NCI-H128 (cell line): ENCODE data around the gene CACFD1.

Experiments
- DNase-seq: peaks from one replicate; lab custom pipeline; 2025; ENCODE audit not compliant: unreplicated experiment; lab: John Stamatoyannopoulos, UW

CACFD1 gene

DNA sequence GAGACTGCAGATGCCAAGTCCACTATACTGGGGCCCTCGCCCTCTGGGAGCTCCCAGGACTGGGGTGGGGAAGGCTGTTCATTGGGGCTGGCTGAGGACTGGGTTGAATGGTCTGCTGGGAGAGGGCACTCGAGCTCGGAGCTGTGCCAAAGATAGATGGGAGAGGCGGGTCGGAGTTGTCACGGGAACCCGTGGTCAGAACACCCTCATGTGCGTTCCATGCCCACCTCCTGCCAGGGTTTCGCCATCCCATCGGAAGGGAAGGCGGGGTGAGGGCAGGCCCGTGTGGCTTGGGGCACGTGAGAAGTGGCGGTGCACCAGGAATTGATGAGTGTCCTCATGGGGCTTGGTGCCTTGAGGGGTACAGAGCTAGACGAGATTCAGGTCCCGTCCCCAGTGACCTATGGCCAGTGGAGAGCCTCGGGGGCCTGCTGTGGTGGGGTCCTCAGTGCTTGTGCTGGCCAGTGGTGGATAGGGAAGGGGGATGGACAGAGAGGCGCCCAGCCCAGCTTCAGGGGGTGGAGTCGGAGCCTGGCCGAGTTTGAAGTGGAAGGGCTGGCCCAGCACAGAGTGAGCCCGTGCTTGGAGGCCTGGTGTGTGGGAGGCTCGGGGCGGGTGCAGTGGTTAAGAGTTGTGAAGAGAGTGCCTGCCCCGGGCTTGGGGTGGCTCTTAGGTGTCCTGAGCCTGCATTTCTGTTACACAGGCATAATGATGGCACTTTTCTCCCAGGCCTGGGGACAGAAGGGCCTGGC, 4.3 kb downstream of the CACFD1 start:
- no peak for DNase-seq

DNA sequence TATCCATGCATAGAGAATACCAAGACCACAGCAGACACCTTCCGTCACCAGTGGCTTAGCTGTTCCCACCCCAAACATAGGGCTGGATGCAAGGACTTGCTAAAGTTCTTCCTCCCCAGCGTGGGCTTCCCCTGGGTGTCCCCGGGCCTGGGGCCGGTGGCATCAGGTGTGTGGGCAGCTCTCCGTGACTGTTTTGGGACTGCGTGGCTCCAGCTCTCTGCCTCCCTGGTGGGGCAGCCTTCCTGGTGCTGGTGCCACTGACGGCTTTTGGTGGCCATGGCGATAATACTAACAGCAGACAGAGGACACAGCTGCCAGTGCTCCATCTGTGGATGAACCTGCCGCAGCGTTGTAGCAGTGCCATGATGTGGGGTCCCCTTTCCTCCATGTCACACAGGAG, 4.9 kb downstream of the CACFD1 start:
- no peak for DNase-seq

DNA sequence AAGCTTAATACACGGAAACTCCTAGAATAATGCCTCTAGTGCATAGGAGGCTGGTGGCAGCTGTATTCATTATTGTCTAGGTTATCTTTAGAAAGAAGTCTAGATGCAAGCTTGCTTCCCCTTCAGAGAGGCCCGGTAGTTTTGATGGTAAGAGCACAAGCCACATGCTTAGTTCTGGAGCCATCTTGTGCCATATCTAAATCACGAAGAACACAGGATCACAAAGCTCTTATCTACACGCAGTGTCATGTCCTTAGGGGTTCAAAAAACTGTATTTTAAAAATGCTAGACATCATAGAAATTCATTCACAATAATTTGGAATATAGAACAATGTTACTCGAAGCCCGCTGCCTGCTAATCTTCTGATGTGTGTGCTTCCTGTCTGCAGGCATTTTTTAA, 6.2 kb downstream of the CACFD1 start:
- no peak for DNase-seq

DNA sequence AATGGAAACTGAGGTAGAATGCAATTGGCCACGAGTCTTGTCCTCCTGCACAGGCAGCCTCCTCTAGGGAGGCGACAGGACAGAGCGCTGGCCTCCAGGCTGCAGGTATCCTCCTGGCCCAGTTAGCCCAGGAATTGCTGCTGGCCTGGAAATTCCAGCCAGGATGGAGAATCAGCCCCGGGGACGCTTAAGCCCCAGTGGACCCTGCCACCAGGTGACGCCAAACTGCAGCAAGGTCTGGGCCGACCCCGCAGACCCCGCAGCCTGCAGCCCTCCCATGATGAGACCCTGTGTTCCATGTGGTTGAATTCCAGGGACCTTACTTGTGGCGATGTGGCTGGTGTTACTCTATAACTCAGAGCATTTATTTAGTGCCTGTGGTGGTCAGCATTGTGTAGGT, 7.3 kb downstream of the CACFD1 start:
- no peak for DNase-seq

DNA sequence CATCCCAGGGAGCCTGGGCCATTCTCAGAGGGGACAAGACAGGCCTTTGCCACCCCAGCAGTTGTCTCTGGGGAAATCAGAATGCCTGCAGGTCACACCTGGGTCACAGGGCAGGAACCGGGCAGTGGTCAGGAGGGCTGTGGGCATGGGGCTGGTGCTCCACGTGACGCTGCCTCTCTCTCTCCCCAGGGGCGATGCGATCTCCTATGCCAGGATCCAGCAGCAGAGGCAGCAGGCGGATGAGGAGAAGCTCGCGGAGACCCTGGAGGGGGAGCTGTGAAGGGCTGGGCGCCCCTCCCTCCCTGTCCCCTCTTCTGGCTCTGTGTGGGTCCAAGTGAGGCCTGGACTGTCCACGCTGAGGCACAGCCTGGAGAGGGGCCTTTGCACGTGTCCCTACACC, 8.6 kb downstream of the CACFD1 start:
- DNase-seq, result no peak

DNA sequence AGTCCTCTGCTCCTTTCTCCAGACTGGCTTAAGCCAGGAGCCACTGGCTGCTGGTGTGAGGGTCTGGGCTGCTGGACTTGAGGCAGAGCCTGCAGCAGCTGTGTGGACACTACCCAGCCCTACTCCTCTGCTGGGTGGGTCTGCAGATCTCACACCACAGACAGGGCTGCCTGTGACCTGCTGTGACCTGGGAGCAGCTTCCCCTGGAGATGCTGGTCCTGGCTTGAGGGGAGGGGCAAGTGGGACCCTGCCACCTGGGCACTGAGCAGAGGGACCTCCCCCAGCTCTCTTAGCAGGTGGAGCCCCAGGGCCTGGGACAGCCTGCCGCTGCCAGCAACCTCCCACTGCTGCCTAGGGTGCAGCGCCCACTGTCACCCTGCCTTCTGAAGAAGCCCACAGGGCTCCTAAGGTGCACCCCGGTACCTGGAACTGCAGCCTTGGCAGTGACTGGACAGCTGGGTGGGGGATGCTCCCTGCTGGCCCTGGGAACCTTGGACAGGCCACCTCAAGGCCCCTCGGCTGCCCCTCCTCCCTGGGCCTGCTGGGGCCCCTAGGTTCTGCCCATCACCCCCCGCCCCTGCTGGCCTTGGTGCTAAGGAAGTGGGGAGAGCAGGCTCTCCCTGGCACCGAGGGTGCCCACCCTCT, 9.1 kb downstream of the CACFD1 start:
- no peak for DNase-seq

DNA sequence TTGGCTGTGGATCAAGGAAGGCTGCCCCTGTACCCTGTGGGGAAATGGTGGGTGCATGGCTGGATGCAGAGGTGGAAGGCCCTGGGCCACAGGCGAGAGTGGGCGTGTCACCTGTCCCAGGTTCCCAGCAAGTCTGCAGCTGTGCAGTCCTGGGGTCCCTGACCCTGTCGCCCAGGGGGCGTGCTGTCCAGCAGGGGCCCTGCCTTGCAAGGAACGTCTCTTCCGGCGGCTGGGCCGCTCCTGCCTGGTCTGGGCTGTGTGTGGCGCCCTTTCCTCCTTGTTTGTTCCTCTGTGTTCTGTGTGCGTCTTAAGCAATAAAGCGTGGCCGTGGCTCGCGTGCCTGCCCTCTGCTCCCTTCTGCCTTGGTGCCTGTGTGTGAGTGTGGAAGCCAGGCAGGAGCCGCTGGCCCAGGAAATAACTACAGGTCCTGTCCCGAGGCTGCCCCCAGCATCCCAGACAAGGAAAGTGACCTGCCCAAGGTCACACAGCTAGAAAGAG, 10.7 kb downstream of the CACFD1 start:
- no peak for DNase-seq

DNA sequence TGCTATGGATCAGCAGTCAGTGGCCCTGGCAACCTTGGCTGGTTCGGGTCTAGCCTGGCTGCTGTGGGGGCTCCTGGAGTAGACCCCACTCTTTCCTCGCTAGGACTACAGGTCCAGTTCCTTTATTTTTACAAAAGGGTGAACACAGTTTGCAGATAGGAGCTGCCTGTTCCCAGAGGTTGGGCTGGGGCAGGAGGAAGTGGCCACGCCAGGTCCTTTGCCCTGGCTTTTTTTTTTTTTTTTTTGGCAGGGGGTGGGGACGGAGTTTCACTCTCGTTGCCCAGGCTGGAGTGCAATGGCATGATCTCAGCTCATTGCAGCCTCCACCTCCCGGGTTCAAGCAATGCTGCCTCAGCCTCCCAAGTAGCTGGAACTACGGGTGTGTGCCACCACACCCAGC, 11.2 kb downstream of the CACFD1 start:
- DNase-seq, result no peak

DNA sequence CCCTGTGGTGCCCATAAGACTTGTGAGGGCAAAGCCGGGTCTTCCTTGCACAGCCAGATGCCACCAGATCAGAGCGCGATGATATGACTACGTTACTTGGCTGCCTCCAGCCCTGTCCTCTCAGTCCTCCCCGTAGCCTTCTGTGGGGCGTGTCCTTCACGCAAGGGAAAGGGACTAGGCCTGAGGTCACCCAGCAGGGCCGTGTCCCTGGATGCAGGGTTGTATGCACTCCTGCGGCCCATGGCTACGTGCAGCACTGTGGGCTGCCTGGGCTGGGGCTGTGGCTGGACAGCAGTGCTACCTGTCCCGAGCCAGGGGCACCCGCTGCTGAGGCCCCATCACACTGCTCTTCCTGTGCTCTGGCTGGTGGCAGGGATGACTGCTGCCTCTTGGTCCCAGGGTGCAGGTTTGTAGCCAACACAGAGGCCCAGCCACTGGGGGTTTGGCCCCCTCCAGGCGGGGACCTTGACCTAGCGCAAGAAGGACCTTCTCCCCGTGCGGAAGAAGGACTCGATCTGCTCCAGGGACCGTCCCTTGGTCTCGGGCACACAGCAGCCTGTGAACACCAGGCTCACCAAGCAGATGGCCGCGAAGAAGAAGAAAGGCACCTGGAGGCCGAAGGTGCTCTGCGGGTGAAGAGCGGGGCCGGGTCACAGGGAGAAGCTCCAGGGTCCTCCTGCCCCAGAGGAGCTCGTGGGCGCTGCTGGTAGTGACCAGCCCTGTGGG, 11.9 kb downstream of the CACFD1 start:
- no peak for DNase-seq

DNA sequence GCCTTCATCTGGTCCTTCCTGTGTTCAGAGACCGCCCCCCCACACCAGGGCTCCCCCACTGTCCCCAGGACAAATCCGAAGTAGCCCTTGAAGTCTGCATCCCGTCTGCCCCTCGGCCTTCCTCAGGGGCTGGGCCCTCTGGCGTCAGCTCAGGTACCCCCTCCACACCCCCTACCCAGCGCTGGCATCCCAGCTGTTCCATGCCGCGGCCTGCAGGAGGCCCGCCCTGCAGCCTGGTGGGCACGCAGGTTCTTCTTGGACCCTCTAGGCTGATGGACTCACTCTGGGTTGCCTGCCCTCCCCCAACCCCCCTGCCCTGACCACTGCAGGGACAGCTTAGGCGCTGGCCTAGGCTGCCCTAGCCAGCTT, 12.5 kb downstream of the CACFD1 start:
- no peak for DNase-seq

DNA sequence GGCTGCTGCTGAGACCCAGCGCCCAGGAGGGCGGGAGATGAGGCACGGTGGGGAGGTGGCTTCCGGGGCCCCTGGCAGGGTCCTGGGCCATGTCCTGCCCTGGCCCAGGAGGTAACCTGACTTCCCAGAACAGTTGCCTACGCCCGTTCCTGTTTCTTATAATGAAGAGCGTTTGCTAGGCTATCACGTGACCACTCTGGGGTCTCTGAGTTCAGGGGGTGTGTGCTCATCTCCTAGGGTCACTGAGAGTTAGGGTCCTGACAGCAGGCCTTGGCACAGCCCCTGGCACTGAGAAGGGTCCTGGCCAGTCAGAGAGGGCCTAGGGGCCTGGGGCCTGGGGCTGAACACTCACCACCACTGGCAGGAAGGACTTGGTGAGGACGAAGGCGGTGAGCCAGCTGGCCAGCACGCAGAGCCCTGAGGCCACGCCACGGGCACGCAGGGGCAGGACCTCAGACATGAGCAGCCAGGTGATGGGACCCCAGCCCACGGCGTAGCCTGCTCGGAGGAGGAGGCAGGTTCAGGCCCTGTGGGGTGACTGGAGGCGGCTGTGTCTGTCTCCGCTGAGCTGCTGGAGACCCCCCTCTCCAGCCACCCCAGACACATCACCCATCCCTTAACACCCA, 13.1 kb downstream of the CACFD1 start:
- DNase-seq, result no peak

DNA sequence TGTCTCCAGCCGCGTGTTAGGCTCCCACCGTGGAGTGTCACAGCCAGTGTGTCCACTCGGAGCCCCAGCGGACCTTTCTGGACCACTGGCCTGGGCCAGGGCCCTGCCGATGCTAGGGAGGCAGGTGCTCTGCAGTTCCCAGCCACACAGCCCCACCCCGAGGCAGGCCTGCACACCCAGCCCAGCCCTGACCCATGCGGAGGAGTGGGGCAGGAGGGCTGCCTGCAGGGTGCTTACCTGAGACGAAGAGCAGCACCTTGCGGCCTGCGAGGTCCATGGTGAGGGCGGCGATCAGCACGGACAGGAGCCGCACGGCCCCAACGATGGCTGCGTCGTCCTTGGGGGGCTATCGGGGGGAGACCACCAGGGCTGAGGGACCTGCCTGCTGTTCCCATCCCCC, 14.0 kb downstream of the CACFD1 start:
- no peak for DNase-seq

DNA sequence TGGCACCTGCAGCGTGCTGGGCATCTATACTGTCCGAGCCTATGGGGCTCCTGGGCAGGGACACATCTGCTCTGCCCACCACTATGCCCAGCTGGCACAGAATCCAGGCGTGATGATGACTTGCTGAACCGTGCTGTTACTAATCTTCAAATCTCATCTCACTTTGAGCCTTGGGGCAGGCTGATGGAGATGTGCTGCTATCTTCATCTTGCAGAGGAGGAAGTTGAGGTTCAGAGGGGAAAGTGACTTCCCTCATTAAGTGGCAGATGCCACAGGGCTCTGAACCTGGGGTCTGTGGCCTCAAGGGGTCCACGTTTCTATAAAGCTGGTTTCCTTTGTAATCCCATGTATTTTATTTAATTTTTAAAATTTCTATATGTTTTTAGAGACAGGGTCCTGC, 14.4 kb downstream of the CACFD1 start:
- no peak for DNase-seq

DNA sequence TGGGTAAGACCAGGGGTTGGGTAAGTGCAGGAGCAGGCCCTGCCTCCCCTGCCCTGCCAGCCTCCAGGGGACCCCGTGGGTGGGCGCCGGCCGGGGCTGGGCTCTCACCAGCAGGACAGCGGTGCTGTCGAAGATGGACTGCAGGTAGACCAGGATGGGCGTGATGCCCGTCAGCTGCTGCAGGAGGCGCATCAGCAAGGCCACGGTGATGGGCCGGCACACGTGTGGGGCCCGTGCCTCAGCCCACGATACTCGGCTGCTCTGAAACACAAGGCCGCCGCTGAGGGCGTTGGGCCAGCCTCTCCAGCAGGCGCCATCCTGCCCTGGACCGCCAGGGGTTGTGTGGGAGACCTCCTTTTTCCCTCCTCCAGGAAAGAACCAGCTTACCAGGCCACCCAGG, 15.1 kb downstream of the CACFD1 start:
- DNase-seq, result no peak

DNA sequence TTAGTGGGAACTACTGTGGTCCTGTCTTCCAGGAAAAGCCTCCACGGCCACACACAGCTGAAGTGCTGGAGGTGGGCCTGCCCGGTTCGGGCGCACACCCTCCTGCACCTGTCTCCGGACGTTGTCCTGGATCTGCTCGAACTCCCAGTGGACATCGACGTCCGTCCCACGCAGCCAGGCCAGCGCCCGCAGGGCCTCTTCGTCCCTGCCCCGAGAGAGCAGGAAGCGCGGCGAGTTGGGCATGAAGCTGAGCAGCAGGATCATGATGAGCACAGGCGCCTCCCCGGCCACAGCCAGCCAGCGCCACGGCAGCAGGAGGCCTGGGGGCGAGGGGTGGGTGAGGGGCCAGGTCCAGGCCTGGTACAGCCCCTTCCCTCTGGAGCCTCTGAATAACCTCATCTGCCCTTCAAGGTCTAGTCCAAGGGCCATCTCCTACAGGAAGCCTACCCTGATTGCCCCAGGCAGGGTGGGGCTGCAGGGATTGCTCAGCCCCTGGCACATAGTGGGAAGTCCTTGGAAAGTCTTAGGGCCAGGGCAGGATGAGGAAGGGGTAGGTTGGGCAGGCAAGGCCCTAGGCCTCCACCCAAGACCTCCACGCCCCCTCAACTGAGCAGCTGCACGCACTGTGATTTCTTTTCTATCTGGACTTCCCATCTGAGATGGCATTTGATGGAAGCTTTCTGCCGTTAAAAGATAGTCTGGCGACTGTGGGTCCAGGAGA, 15.7 kb downstream of the CACFD1 start:
- DNase-seq, result no peak

DNA sequence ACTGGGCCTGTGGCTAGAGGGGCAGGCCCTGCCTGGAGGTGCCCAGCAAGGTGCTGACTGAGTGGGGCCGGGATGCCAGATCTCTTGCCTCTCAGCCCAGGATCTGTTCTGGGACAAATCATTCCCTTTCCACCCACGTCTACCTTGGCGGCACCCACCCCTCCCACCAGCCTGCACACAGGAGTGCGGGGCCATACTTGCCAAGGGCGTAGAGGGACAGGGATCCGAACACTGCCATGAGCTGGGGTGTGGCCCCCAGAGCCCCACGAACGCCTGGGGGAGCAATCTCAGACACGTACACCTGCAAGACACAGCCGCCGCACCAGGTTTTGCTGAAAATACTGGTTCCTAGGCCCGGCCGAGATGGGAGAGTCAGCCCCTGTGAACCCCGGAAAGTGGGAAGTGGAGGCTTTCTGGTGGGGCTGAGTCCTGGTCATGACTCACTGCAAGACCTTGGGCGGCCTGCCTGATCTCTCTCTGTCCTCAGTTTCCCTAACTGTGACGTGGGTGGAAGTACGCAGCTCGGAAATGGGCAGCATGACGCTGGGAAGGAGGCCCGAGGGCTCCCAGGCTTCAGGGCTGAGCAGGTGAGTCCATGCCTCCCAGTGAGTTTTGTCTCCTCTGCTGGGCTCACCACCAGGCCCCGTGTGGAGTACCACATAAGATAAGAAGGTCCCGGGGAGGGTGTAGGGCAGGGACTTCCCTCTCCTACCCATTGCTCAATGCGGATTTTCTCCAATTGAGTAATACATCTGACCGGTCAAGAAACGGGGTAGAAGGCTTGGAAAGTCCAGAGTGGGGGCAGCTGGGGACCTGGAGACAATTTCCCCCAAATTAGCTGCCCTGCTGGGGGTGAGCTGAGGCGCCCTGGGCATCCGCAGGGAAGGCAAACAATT, 16.5 kb downstream of the CACFD1 start:
- DNase-seq, result no peak

DNA sequence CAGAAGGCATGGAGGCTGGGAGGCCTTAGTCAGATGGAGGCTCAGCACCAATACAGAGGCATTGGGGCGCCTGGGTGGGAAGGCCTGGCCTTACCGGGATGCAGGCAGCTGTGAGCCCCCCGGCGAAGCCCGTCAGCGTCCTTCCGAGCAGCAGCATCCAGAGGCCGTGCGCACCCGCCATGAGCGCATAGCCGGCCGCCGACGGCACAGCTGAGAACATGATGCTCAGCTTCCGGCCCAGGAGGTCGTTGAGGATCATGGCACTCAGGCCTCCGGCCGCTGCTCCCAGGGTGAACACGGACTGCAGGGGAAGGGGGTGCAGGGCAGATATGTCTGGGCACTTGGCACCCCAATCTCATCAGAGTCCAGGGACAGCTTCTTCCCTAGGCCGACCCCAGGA, 17.2 kb downstream of the CACFD1 start:
- no peak for DNase-seq

DNA sequence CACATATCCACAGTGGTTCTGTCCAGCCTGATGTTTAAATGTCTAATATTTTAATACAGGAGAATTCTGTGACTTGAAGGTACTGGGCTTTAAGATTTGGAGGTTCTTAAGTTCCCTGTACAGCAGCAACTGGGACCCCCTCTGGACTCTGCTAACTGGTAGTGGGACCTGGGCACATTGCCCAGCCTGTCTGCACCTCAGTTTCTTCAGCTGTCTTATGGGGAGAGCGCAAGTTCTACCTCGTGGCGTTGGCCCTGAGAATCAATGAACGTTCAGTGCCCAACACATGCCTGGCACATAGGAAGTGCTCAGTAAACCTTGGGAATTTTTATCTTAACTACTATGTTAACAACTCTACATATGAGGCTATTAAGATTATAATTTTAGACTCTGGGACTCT, 17.7 kb downstream of the CACFD1 start:
- no peak for DNase-seq

DNA sequence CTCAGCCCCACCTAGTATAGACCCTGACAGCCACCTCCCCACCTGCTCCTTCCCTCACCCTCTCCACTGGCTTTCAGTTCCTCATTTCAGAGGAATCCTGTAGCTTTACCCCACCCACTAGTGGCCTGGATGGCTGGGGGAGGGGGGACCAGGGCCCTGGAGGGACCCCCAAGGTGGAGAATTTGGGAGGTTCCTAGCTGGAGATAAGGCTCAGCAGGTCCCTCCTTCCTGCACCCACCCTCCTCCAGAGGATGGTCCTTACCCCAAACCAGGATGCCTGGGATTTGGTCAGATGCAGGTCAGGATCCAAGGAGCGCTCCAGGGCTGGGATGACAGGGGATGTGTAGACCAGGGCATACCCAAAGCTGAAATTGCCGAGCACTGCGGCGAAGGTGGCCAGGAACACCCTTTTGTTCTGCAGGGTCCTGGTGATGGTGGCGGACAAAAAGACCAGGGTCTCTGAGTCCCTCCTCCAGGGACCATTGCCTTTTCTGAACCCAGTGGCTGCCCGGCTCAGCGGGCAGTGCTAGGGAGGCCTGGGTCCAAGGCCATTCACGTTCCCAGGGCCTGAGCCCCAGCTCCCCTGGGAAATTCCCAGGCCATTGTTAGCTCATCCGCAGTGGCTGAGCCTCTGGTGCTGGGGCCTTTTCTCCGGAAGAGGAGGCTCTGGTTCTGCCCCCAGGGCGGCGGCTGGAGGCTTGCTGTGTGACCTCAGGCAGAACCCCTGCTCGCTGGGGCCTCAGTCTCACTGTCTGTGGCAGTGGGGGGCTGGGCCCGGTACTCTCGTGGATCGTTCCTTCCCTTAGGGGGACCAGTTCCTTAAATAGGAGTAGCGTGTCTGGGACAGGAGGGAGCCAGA, 18.4 kb downstream of the CACFD1 start:
- no peak for DNase-seq
